HG03097 (cell line): ENCODE measurements around the gene TMEM184B.
"Not testable (repeated sequence)": the region's sequence is repeated elsewhere in the genome, so short reads cannot be mapped to it uniquely, and the experiment has no call there.

Experiments used
- ATAC-seq: cut with Tn5 transposase; IDR thresholded peaks from one replicate; pipeline ENCODE4 v1.9.1; 2021; ENCODE audit not compliant: unreplicated experiment, low FRiP score

TMEM184B gene

GRCh38 chr22:38249803-38250642 is 22.8 kb downstream of the TMEM184B start:
- no peak for ATAC-seq

GRCh38 chr22:38249301-38249700 is 23.5 kb downstream of the TMEM184B start:
- ATAC-seq, result no peak

GRCh38 chr22:38248280-38248679 is 24.5 kb downstream of the TMEM184B start:
- ATAC-seq, result no peak

GRCh38 chr22:38247713-38248112 is 25.1 kb downstream of the TMEM184B start:
- ATAC-seq, result no peak

- ATAC-seq, result no peak
Observed at GRCh38 chr22:38246692-38247091, 26.1 kb downstream of the TMEM184B start.

- no peak for ATAC-seq
Observed at GRCh38 chr22:38246046-38246658, 26.7 kb downstream of the TMEM184B start.

- no peak for ATAC-seq
Observed at GRCh38 chr22:38244106-38244505, 28.7 kb downstream of the TMEM184B start.

- no peak for ATAC-seq
Observed at GRCh38 chr22:38243007-38243765, 29.6 kb downstream of the TMEM184B start.

- ATAC-seq, result no peak
Observed at GRCh38 chr22:38240734-38241252, 32.0 kb downstream of the TMEM184B start.

- no peak for ATAC-seq
Observed at GRCh38 chr22:38239101-38239761, 33.6 kb downstream of the TMEM184B start.

- ATAC-seq, result no peak
Observed at GRCh38 chr22:38238519-38239071, 34.2 kb downstream of the TMEM184B start.

- ATAC-seq, result no peak
Observed at GRCh38 chr22:38236786-38237185, 36.0 kb downstream of the TMEM184B start.

GRCh38 chr22:38235240-38235850 is 37.5 kb downstream of the TMEM184B start:
- ATAC-seq, result no peak

GRCh38 chr22:38233856-38234255 is 39.0 kb downstream of the TMEM184B start:
- ATAC-seq, result not testable (repeated sequence)

GRCh38 chr22:38233427-38233826 is 39.4 kb downstream of the TMEM184B start:
- no peak for ATAC-seq

GRCh38 chr22:38232196-38232595 is 40.6 kb downstream of the TMEM184B start:
- ATAC-seq, result no peak

- ATAC-seq, result no peak
Observed at GRCh38 chr22:38230916-38231315, 41.9 kb downstream of the TMEM184B start.

- no peak for ATAC-seq
Observed at GRCh38 chr22:38230108-38230825, 42.5 kb downstream of the TMEM184B start.
